ELF-1 (cell line): Measurements from ENCODE around the gene CHMP3.
"Not testable (repeated sequence)": the region's sequence is repeated elsewhere in the genome, so short reads cannot be mapped to it uniquely, and the experiment has no call there.

Source experiments
- DNase-seq: peaks from one replicate; pipeline ENCODE4 v3.0.0-alpha.2; 2016; ENCODE audit warnings: low read depth, low spot score

The CHMP3 gene

GRCh38 chr2:86549440-86549839, 13.8 kb downstream of the CHMP3 start:
- DNase-seq = not testable (repeated sequence)

- not testable (repeated sequence) for DNase-seq
Observed at GRCh38 chr2:86548913-86549396, 14.3 kb downstream of the CHMP3 start.

GRCh38 chr2:86548165-86548912, 14.9 kb downstream of the CHMP3 start:
- not testable (repeated sequence) for DNase-seq

- not testable (repeated sequence) for DNase-seq
Observed at GRCh38 chr2:86545296-86545924, 17.8 kb downstream of the CHMP3 start.

GRCh38 chr2:86544278-86545099, 18.8 kb downstream of the CHMP3 start:
- DNase-seq = not testable (repeated sequence)

- DNase-seq = no peak
Observed at GRCh38 chr2:86543793-86544192, 19.4 kb downstream of the CHMP3 start.

- DNase-seq = no peak
Observed at GRCh38 chr2:86543335-86543734, 19.9 kb downstream of the CHMP3 start.

GRCh38 chr2:86542814-86543213, 20.4 kb downstream of the CHMP3 start:
- DNase-seq = no peak

- DNase-seq = no peak
Observed at GRCh38 chr2:86541334-86541733, 21.9 kb downstream of the CHMP3 start.

GRCh38 chr2:86533589-86533988, 29.7 kb downstream of the CHMP3 start:
- DNase-seq = no peak

GRCh38 chr2:86525421-86526340, 37.6 kb downstream of the CHMP3 start:
- no peak for DNase-seq

GRCh38 chr2:86523491-86523890, 39.8 kb downstream of the CHMP3 start:
- DNase-seq = no peak

- DNase-seq = no peak
Observed at GRCh38 chr2:86522711-86523110, 40.5 kb downstream of the CHMP3 start.

- DNase-seq = no peak
Observed at GRCh38 chr2:86521922-86522321, 41.3 kb downstream of the CHMP3 start.

- no peak for DNase-seq
Observed at GRCh38 chr2:86520153-86520552, 43.1 kb downstream of the CHMP3 start.

- DNase-seq = no peak
Observed at GRCh38 chr2:86519349-86519748, 43.9 kb downstream of the CHMP3 start.

- no peak for DNase-seq
Observed at GRCh38 chr2:86518481-86518880, 44.8 kb downstream of the CHMP3 start.

- DNase-seq = no peak
Observed at GRCh38 chr2:86513948-86514660, 49.1 kb downstream of the CHMP3 start.

- DNase-seq = no peak
Observed at GRCh38 chr2:86512892-86513291, 50.4 kb downstream of the CHMP3 start.

- no peak for DNase-seq
Observed at GRCh38 chr2:86512034-86512433, 51.2 kb downstream of the CHMP3 start.
